Fibroblast of mammary gland (primary cell): Measurements from ENCODE around the gene HRC.
A peak's percentile ranks its signal among the peaks of the same experiment; 100 is the strongest.

Experiments used
- DNase-seq: peaks from one replicate; pipeline ENCODE4 v3.0.0-alpha.2; 2010; ENCODE audit warnings: low read depth
- H3K4me3 ChIP-seq: 2 replicates; pipeline ENCODE4 v1.5.1; 2011; ENCODE audit warnings: low read depth, mild to moderate bottlenecking, low read length, moderate library complexity; ENCODE audit not compliant: control insufficient read depth
- CTCF ChIP-seq: conservative IDR thresholded peaks from 2 replicates; pipeline ENCODE4 v1.5.1; 2011; ENCODE audit warnings: low read depth, low read length, inconsistent platforms; ENCODE audit not compliant: control insufficient read depth, insufficient read depth

The HRC gene

GRCh38 chr19:49152119-49152550 is 3.1 kb downstream of the HRC start:
- no peak overlapping the region for H3K4me3 ChIP-seq
- no peak for DNase-seq
- no peak for TF ChIP-seq CTCF

- TF ChIP-seq CTCF, result no peak
- H3K4me3 ChIP-seq, result no peak overlapping the region
- DNase-seq, result peak; percentile 23
Observed at GRCh38 chr19:49151267-49152118, 3.7 kb downstream of the HRC start.

GRCh38 chr19:49150944-49151243 is 4.3 kb downstream of the HRC start:
- H3K4me3 ChIP-seq, result peak overlapping the region; percentile 72
- no peak for DNase-seq
- TF ChIP-seq CTCF, result no peak

GRCh38 chr19:49150106-49150943 is 4.9 kb downstream of the HRC start:
- DNase-seq, result peak; percentile 67
- H3K4me3 ChIP-seq, result peak overlapping the region; percentile 72
- TF ChIP-seq CTCF, result no peak

GRCh38 chr19:49149652-49150105 is 5.5 kb downstream of the HRC start:
- DNase-seq, result peak; percentile 84
- no peak for TF ChIP-seq CTCF
- H3K4me3 ChIP-seq, result peak overlapping the region; percentile 72

- H3K4me3 ChIP-seq, result peak overlapping the region; percentile 72
- peak; percentile 79 for DNase-seq
- TF ChIP-seq CTCF, result no peak
Observed at GRCh38 chr19:49148784-49149651, 6.2 kb downstream of the HRC start.
